GM12891 (cell line): ENCODE results near the gene DVL3.

Experiments
- PAX5 ChIP-seq: IDR thresholded peaks from 2 replicates; pipeline ENCODE4 v1.6.1; 2011; ENCODE audit warnings: low read length, moderate library complexity, mild to moderate bottlenecking; ENCODE audit not compliant: insufficient read depth, severe bottlenecking
- POLR2A ChIP-seq: IDR thresholded peaks from 2 replicates; pipeline ENCODE4 v1.6.1; 2011; ENCODE audit warnings: low read depth, low read length, control low read depth
- POLR2AphosphoS5 ChIP-seq: IDR thresholded peaks from 2 replicates; pipeline ENCODE4 v1.6.1; 2011; ENCODE audit warnings: low read depth, low read length, control low read depth
- TAF1 ChIP-seq: IDR thresholded peaks from 2 replicates; pipeline ENCODE4 v1.6.1; 2011; ENCODE audit warnings: low read depth, low read length, control low read depth

GRCh38 chr3:184110316-184110725 lies 44.9 kb upstream of the DVL3 start:
- TF ChIP-seq TAF1 (no peak), POLR2AphosphoS5 (no peak), POLR2A (no peak), PAX5 (no peak)
